HG03103 (cell line): ENCODE results near the gene CHN2.
"Not testable (repeated sequence)": the region's sequence is repeated elsewhere in the genome, so short reads cannot be mapped to it uniquely, and the experiment has no call there.

Experiments
- ATAC-seq: cut with Tn5 transposase; IDR thresholded peaks from one replicate; pipeline ENCODE4 v1.9.1; 2021; ENCODE audit warnings: low read depth; ENCODE audit not compliant: unreplicated experiment

CHN2 gene

DNA sequence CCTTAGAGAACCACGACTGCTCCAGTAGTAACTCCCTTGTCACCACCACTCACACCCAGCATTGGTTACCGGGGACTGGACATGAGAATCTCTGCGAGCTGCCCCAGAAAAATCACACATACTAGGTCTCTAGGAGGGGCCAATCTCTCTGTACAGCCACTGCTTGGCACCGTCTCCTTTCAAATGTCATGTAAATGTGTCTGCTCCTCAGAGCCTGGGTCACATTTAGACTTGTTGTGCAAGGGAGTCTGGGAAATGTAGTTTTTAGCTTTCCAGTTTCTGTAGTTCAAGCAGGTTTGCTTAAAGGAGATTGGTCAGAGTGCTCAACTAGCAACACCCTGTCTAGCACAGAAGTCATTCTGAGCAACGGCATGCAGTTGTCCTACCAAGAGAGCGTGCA lies 60.0 kb downstream of the CHN2 start:
- ATAC-seq: no peak

DNA sequence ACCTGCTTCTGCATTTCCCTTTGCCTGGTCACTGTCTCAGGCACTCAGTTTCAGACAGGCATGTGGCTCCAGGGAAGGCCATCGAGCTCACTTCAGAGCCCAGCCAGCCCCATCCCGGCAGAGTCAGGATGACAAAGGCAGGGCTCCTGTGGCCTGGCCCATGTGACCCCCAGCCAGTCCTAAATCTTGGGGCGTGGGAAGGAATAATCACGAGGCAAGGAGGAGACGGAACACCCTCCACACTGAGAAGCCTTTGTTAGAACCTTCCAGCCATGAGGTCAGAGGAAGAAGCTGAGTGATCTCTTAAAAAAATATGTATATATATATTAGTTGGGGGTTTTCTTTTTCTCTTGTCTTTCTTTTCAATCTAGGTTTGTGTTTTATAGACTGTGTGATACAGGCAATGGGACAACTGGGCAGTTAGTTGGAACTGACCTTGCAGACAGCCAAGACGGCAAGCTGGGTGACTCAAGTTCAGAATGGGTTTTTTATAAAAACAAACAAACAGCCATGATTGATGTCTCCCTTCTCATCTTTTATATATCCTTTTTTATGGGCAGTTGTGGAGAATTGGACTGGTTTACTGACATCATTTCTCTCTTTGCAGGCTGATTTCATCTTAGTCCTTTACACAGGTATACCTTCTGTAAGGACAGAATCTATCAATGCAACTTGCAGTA lies 60.8 kb downstream of the CHN2 start:
- no peak for ATAC-seq

- ATAC-seq: no peak
Observed at GRCh38 chr7:29255906-29256692, 61.5 kb downstream of the CHN2 start.

- no peak for ATAC-seq
Observed at GRCh38 chr7:29256693-29257002, 62.1 kb downstream of the CHN2 start.

- no peak for ATAC-seq
Observed at GRCh38 chr7:29258951-29259350, 64.4 kb downstream of the CHN2 start.

GRCh38 chr7:29262191-29262917 lies 67.8 kb downstream of the CHN2 start:
- ATAC-seq: no peak

- ATAC-seq: not testable (repeated sequence)
Observed at GRCh38 chr7:29263601-29264207, 69.1 kb downstream of the CHN2 start.

GRCh38 chr7:29265208-29265923 lies 70.8 kb downstream of the CHN2 start:
- ATAC-seq: no peak

- no peak for ATAC-seq
Observed at GRCh38 chr7:29269935-29270334, 75.4 kb downstream of the CHN2 start.

DNA sequence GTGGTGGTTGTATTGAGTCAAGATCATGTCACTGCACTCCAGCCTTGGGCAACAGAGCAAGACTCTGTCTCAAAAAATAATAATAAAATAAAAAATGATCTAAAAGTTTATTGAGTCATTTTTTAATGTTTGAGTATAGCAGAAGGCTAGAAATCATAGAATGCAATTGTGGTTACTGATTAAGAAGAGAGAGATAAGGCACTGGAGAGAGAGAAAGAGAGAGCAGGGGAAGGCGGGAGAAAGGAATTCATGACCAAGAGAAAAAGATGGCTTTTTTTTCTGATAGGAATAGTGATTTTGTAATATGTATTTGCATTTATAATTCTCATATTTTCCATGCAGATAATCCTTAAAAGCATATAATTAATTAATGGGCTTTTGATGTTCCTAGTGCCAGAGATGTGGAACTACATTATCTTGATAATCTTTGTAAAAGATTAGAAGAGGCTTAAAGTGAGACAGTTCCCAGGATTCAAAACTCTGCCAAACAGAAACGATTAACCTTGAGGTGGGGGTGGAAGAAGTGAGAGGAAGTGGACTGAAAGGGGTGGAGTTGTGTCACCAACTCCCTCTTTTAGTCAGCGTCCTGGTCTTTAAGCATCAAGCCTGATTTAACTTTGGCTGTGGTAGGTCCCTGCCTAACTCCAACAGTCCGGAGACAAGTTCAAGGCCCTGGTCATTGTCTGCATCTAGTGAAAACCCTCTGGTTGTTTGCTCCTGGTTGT lies 76.2 kb downstream of the CHN2 start:
- no peak for ATAC-seq

GRCh38 chr7:29271319-29271658 lies 76.7 kb downstream of the CHN2 start:
- ATAC-seq: no peak

- ATAC-seq: no peak
Observed at GRCh38 chr7:29272057-29272456, 77.5 kb downstream of the CHN2 start.

- ATAC-seq: no peak
Observed at GRCh38 chr7:29274146-29275017, 79.8 kb downstream of the CHN2 start.

DNA sequence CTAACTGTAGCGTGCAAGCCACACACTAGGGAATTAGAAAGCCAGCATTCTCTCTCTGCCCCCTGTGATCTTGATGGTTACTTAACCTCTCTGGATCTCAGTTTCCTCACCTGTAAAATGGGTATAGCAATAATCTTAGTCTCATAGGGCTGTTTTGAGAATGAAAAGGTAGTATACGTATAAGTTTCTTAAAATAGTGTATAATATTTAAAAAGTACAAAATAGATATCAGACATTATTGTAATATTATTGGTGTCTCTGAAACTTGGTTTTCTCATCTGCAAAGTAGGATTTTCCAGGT lies 80.4 kb downstream of the CHN2 start:
- ATAC-seq: no peak

DNA sequence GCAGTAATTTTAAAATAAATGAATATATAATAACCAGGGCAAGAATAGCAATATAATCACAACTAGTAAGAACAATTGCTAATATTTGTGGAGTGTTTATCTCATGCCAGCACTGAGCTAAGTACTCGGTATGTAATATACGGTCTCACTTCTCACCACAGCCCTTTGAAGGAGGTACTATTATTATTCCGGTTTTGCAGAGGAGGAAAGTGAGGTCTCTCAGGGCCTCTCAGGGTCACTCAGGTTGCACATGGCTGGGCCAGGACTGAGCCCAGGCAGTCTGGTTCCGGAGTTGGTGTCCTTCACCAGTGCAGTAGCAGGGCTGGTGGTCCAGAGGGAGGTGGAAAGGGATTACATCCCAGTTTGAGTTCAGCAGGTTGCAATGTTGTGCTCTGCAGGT lies 80.9 kb downstream of the CHN2 start:
- no peak for ATAC-seq

DNA sequence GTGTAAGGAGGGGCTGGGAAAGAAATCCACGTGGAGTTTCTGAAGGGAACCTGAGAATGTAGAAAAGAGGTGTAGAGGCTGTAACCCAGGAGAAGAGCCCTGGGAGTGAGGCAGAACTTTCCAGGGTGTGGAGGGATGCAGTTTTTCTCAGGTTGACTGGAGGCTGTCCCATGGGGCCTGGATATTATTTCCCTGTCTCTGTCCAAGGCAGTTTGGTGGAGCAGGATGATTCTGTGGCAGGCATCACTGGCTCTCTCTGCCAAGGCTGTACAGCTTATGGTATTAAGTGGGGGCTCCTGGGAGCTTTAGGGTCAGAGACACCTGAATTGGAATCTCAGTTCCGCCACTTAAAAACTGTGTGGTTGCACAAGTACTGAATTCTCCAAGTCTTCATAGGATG lies 81.6 kb downstream of the CHN2 start:
- no peak for ATAC-seq

- ATAC-seq: no peak
Observed at GRCh38 chr7:29276806-29277205, 82.2 kb downstream of the CHN2 start.

GRCh38 chr7:29277436-29278215 lies 83.1 kb downstream of the CHN2 start:
- no peak for ATAC-seq
